Osteoblast (primary cell): ENCODE data around the gene ARNT2. TPM values are rescaled to one million over a fixed set of nuclear protein-coding genes. Genes with fewer than 3 reads are reported as not detected.

Source experiments
- DNase-seq: peaks from one replicate; pipeline ENCODE4 v3.0.0; 2011; ENCODE audit warnings: low spot score, mixed read lengths; ENCODE audit not compliant: insufficient read length; ENCODE audit errors: missing footprints
- H2AFZ ChIP-seq: 2 replicates; pipeline ENCODE4 v1.6.0; 2011; ENCODE audit warnings: mild to moderate bottlenecking, low read length
- H3K27ac ChIP-seq: 2 replicates; pipeline ENCODE4 v1.5.1; 2011; ENCODE audit warnings: mild to moderate bottlenecking, low read depth, low read length, moderate library complexity
- H3K27me3 ChIP-seq: 2 replicates; pipeline ENCODE4 v1.6.0; 2012; ENCODE audit warnings: mild to moderate bottlenecking, control low read depth, inconsistent platforms, low read length, moderate library complexity; ENCODE audit not compliant: insufficient read depth
- H3K36me3 ChIP-seq: 2 replicates; pipeline ENCODE4 v1.5.1; 2011; ENCODE audit warnings: mild to moderate bottlenecking, low read length, control low read depth, moderate library complexity; ENCODE audit not compliant: insufficient read depth
- H3K4me1 ChIP-seq: 2 replicates; pipeline ENCODE4 v1.5.1; 2011; ENCODE audit warnings: mild to moderate bottlenecking, low read length, control low read depth, moderate library complexity; ENCODE audit not compliant: insufficient read depth
- H3K4me2 ChIP-seq: 2 replicates; pipeline ENCODE4 v1.6.0; 2011; ENCODE audit warnings: mild to moderate bottlenecking, low read length; ENCODE audit not compliant: insufficient read depth
- H3K4me3 ChIP-seq: fragments of 200-600 bp; sonication (generic); 3 replicates; pipeline ENCODE4 v1.5.1; 2012; ENCODE audit warnings: mild to moderate bottlenecking, low read length, inconsistent platforms; ENCODE audit not compliant: insufficient read depth
- H3K79me2 ChIP-seq: 2 replicates; pipeline ENCODE4 v1.6.0; 2012; ENCODE audit warnings: mild to moderate bottlenecking, low read length, control low read depth, inconsistent platforms; ENCODE audit not compliant: insufficient read depth
- H3K9me3 ChIP-seq: 2 replicates; pipeline ENCODE4 v1.5.1; 2011; ENCODE audit warnings: low read depth, low read length, control low read depth
- H4K20me1 ChIP-seq: 2 replicates; pipeline ENCODE4 v1.6.0; 2012; ENCODE audit warnings: mild to moderate bottlenecking, low read length, control low read depth; ENCODE audit not compliant: insufficient read depth
- total RNA-seq: library from RNA; depleted of rRNA; stranded (reverse); fragments of >200 nt; gene quantifications from 2 replicates; pipeline ENCODE4 v1.2.3, GENCODE V29; 2012
- TF ChIP-seq, protein P1 (sequence below): IDR thresholded peaks from 2 replicates; pipeline ENCODE4 v1.5.1; 2011; ENCODE audit warnings: mild to moderate bottlenecking, low read depth, low read length, moderate library complexity; ENCODE audit errors: extremely low read depth

ARNT2 gene
- total RNA-seq, 1 donor = 30.0 TPM

DNA sequence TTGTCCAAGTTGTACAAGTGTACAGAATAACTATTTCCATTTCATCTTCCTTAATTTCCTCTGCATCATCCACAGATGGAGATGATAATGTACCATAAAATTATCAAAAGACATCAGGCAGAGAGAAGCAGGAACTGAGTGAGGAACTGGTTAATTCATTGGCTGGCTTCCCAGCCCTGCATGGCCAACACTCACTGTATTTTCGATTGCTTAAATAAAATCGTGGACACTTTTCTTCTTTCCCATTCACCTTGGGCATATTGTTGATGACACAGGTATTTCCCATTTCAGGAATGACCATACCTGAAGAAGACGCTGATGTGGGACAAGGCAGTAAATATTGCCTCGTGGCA lies 146.7 kb downstream of the ARNT2 start:
- Histone ChIP-seq H3K36me3 (peaks cover 24% of the 10 kb centered on the region), H3K79me2 (peaks cover 24% of the 10 kb centered on the region), H2AFZ (no peak overlapping the region), H3K9me3 (no peaks in the 10 kb centered on the region), H3K4me1 (peaks cover 40% of the 10 kb centered on the region), H4K20me1 (no peaks in the 10 kb centered on the region), H3K4me3 (no peak overlapping the region), H3K27ac (peak overlapping the region; percentile 86), H3K27me3 (no peaks in the 10 kb centered on the region), H3K4me2 (peak overlapping the region; percentile 78)
- TF ChIP-seq, protein P1, sequence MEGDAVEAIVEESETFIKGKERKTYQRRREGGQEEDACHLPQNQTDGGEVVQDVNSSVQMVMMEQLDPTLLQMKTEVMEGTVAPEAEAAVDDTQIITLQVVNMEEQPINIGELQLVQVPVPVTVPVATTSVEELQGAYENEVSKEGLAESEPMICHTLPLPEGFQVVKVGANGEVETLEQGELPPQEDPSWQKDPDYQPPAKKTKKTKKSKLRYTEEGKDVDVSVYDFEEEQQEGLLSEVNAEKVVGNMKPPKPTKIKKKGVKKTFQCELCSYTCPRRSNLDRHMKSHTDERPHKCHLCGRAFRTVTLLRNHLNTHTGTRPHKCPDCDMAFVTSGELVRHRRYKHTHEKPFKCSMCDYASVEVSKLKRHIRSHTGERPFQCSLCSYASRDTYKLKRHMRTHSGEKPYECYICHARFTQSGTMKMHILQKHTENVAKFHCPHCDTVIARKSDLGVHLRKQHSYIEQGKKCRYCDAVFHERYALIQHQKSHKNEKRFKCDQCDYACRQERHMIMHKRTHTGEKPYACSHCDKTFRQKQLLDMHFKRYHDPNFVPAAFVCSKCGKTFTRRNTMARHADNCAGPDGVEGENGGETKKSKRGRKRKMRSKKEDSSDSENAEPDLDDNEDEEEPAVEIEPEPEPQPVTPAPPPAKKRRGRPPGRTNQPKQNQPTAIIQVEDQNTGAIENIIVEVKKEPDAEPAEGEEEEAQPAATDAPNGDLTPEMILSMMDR = no peak
- DNase-seq = no peak

- peaks cover 20% of the 10 kb centered on the region for H3K79me2 ChIP-seq
- peaks cover 40% of the 10 kb centered on the region for H3K4me1 ChIP-seq
- TF ChIP-seq, protein P1 = no peak
- no peak overlapping the region for H3K4me2 ChIP-seq
- H3K4me3 ChIP-seq = no peak overlapping the region
- no peak overlapping the region for H2AFZ ChIP-seq
- H3K27me3 ChIP-seq = no peaks in the 10 kb centered on the region
- peaks cover 25% of the 10 kb centered on the region for H3K36me3 ChIP-seq
- H3K27ac ChIP-seq = peak overlapping the region; percentile 86
- no peaks in the 10 kb centered on the region for H3K9me3 ChIP-seq
- DNase-seq = no peak
- no peaks in the 10 kb centered on the region for H4K20me1 ChIP-seq
These were observed 147.2 kb downstream of the ARNT2 start for GRCh38 chr15:80551348-80551747.

GRCh38 chr15:80554560-80554959 lies 150.4 kb downstream of the ARNT2 start:
- H4K20me1 ChIP-seq = no peaks in the 10 kb centered on the region
- peaks cover 39% of the 10 kb centered on the region for H3K36me3 ChIP-seq
- no peak for DNase-seq
- H3K4me3 ChIP-seq = no peak overlapping the region
- peaks cover 25% of the 10 kb centered on the region for H3K4me1 ChIP-seq
- no peak overlapping the region for H2AFZ ChIP-seq
- TF ChIP-seq, protein P1 = no peak
- peaks cover 2% of the 10 kb centered on the region for H3K79me2 ChIP-seq
- H3K27ac ChIP-seq = no peak overlapping the region
- no peaks in the 10 kb centered on the region for H3K9me3 ChIP-seq
- no peak overlapping the region for H3K4me2 ChIP-seq
- no peaks in the 10 kb centered on the region for H3K27me3 ChIP-seq

DNA sequence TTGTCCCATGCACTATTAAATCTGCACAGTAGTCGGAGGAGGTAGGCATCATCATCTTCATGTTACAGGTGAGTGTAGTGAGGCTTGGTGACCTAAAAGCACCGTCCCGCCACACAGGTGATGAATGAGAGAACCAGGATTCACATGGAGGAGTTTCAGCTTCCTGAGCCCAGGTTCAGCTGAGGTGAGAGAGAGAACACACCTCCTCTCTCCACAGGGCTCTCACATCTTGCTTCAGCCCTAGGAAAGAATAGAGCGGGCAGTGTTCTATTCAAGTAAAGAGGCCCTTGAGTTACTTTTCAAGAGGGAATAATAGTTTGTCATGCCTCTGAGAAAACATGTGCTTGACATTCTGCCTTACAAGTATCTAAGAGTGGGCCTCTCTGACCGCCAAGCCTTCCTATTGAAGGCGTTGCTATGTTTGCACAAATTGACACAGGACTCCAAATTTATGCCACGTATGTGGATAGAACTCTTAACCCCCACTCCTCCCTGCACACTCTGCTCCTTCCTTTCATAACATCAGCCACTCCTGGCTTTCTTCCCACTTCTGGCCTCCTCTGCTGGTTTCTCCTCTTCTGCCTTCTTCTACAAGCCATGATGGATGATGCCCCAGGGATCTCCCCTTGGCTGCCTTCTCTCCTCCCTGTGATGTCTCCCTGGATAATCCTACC lies 152.6 kb downstream of the ARNT2 start:
- no peak overlapping the region for H3K27ac ChIP-seq
- peaks cover 2% of the 10 kb centered on the region for H3K79me2 ChIP-seq
- TF ChIP-seq, protein P1 = no peak
- no peaks in the 10 kb centered on the region for H3K9me3 ChIP-seq
- no peaks in the 10 kb centered on the region for H3K27me3 ChIP-seq
- peaks cover 44% of the 10 kb centered on the region for H3K36me3 ChIP-seq
- H3K4me3 ChIP-seq = no peak overlapping the region
- no peaks in the 10 kb centered on the region for H4K20me1 ChIP-seq
- H2AFZ ChIP-seq = no peak overlapping the region
- peaks cover 3% of the 10 kb centered on the region for H3K4me1 ChIP-seq
- DNase-seq = no peak
- H3K4me2 ChIP-seq = no peak overlapping the region
